Stimulated activated naive CD4-positive, alpha-beta T cell treated with Interleukin-2 at 50 U/mL for 16 hours (primary cell): ENCODE measurements around the gene MGMT.
"Not testable (repeated sequence)": the region's sequence is repeated elsewhere in the genome, so short reads cannot be mapped to it uniquely, and the experiment has no call there.

Experiments
- DNase-seq: peaks from one replicate; lab custom pipeline; 2025; lab: John Stamatoyannopoulos, UW

Gene MGMT

GRCh38 chr10:129466703-129467358, at the start of gene MGMT:
Gene MGMT (plus strand): TSS chr10:129467241.
- DNase-seq, result peak; percentile 96

- no peak for DNase-seq
Measured at GRCh38 chr10:129417870-129418269, 49.2 kb upstream of the MGMT start.

- no peak for DNase-seq
Measured at GRCh38 chr10:129418496-129419225, 48.4 kb upstream of the MGMT start.

GRCh38 chr10:129419397-129419796, 47.6 kb upstream of the MGMT start:
- no peak for DNase-seq

- no peak for DNase-seq
Measured at GRCh38 chr10:129421399-129422010, 45.5 kb upstream of the MGMT start.

DNA sequence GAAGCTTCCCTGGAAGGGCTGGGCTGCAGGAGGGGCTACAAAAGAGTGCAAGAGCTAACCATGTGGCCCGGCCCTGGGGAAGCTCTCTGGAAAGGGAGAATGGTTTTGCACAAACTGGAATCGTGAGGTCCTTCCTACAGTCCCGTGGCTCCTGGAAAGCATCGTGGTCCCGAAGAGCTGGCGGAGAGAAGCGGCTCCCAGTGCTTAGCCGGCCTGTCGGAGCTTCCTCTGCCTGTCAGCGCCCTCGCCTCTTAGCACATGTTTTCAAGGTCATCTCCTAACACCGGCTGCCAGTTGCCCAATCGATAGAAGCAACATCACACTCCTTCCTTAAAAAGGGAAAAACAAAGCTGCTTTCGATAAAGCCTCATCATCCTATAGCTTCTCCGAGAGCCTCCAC, 42.1 kb upstream of the MGMT start:
- no peak for DNase-seq

DNA sequence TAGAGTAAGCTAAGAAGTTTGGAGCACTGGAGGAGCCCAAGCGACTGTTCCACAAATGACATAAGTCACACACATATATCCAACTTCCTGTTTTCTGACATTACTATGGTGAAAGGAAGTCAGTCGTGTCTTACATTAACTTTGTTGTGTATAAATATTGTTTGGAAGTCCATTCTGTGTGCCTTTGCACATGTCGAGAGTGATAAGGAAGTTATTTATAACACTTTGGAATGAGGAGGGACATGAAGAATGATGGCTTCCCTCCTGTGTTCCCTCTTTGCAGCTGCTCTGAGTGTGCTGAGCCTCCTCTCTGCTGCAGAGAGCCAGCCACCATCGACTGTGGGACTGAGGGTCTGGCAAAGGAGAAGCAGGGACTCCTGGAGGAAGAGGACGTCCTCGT, 40.4 kb upstream of the MGMT start:
- DNase-seq, result no peak

DNA sequence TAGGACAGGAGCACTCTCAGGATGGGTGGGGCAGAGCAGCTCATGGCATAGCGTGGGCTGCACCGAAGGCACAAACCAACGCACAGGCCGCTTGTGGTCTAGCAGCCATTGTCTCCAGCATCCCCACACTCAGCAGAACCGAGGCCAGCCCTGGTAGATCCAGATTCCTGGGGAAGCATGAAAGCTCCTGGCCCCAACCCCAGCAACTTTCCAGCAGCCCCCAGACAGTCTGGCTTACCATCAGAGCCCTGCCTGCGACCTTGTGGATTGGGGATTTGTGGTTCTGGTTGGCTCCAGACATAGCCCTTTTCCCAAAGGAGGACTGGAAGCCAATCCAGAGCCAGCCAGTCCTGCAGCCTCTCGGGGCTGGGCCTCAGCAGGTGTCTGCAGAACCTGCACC, 33.8 kb upstream of the MGMT start:
- no peak for DNase-seq

- not testable (repeated sequence) for DNase-seq
Measured at GRCh38 chr10:129435724-129436123, 31.3 kb upstream of the MGMT start.

DNA sequence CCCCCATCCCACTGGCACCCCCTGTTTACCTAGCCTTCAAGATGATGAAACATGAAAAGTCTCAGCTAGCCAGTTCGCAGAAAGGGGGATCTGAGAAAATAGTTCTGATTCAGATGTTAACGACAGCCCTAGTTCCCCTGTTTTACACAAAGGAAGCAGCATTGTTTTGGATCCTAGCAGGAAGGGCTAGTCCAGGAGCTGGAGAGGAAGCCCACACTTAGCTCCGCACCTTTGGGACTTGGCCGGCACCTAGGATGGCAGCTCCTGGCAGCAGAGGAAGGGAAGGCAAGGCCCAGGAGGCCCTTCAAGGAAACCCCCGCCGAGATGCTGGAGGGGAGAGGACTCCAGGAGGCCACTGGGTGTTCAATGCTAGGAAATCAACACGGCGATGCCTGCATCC, 29.0 kb upstream of the MGMT start:
- DNase-seq, result no peak

DNA sequence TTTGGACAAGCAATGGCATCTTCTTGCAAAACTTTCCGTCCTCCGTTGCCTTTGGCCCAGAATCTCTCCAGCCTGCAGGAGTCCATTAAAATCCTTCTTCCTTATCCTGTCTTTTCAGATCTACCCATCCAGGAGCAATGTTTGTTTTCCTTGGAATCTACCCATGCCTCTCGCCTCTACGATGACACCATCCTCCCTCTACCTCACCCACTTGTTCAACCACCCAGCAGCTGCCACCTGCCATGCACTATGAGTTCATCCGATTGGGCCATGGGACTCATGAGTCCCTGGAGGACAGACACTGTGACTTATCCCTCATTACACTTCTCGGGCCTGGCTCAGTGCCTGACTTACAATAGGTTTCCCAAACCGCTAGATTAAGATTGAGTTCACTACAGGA, 26.8 kb upstream of the MGMT start:
- no peak for DNase-seq

GRCh38 chr10:129440722-129441316, 26.2 kb upstream of the MGMT start:
- no peak for DNase-seq

DNA sequence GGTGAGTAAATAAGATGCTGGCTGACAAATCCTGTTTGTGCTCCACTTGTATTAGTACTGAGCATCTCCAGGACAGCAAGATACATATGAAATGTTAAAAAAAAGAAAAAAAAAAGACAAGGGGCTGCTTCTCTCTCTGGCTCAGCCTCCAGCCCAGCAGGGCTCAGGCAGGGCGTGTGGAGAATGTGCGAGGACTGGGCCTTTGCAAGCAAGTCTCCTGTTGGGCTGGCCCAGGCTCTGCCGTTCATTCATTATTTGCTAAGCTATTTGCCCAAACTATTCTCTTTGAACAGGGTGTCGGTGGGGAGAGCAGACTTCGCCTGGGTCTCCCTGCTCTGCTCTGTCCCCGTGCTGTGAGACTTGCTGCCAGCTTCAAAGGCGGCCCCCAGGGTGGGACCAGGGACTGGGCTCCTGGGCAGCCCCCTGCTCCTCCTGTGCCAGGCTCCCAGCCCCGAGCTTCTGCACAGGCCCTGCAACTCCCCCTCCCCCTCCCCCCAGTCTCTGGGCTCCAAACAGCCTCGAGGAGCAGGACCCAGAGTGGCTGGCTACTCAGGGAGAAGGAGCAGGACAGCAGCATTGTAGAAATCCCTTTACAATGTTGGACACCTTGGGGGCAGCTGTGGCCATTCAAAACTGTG, 25.6 kb upstream of the MGMT start:
- DNase-seq, result no peak

- no peak for DNase-seq
Measured at GRCh38 chr10:129442866-129443265, 24.2 kb upstream of the MGMT start.

GRCh38 chr10:129444359-129444758, 22.7 kb upstream of the MGMT start:
- DNase-seq, result no peak

DNA sequence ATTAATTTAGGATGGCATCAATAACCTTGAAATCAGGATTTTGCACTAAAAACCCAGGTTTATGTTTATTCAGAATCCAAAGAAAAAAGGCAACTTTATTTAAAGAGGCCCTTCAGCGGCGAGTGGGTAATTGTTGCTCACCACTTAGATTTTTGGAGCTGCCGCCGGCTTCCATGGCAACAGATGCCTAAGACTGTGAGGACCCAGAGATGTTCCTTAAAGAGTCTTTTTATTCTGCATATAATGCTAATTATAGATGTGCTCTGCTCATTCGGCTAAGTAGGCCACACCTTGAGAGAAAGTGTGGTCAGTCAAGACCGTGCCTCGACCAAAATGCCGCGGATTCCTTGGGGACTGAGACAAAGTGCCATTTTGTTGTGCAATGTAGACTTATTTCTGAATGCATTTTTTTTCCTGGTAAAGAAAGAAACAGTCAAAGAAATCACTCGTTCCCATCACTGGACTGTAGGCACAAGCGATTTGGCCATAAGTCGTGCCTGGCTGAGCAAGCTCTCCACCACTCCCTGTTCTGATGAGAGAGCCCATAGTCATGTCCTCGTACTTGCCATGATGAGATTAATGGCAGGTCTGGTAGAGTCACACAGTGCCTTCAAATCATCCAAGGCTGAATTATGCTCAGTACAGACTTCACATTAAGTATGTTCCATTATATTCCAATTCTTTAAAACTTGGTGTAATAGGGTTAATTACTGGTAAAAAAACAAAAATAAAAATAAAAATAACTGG, 21.4 kb upstream of the MGMT start:
- no peak for DNase-seq

GRCh38 chr10:129446183-129446581, 20.9 kb upstream of the MGMT start:
- no peak for DNase-seq

DNA sequence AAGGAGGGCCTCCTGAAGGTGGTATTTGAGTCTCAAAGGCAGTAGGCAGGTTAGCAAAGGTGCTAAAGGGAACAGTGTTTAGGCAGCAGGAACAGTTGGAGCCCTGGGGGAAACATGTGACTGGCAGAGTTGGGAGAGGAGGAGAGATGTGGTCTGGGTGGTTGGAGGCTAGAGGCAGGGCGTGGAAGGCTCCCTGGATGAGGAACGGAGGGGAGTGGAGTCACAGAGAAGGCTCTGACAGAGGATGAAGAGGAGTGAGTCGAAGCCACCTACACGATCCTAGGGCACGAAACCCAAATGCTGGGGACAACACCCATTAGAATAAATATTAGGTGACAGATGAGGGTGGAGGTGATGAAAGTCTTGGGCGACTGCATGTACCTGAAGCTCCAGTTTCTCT, 19.6 kb upstream of the MGMT start:
- DNase-seq, result no peak

- no peak for DNase-seq
Measured at GRCh38 chr10:129448086-129448485, 19.0 kb upstream of the MGMT start.

DNA sequence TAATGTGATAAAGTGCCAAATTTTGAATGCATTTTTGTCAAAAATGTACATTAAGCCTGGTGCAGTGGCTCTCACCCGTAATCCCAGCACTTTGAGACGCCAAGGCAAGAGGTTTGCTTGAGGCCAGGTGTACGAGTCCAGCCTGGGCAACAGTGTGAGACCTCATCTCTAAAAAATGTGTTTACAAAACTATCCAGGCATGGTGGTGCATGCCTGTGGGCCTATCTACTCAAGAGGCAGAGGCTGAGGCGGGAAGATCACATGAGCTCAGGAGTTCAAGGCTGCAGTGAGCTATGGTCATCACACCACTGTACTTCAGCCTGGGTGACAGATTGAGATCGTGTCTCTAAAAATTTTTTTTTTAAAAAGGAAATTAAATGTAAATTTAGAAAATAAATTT, 18.5 kb upstream of the MGMT start:
- no peak for DNase-seq

- DNase-seq, result no peak
Measured at GRCh38 chr10:129449893-129450292, 17.1 kb upstream of the MGMT start.

- no peak for DNase-seq
Measured at GRCh38 chr10:129450391-129450790, 16.6 kb upstream of the MGMT start.
